ENCODE data around the gene TRIM56. TPM values are rescaled to one million over a fixed set of nuclear protein-coding genes. Genes with fewer than 3 reads are reported as not detected.

Gene TRIM56
- total and polyA plus RNA-seq, 2 of the 13 experiments (the other 11 are each of a cell fraction or from before 2014, with no cell fraction given): 3.2 to 7.1 TPM

DNA sequence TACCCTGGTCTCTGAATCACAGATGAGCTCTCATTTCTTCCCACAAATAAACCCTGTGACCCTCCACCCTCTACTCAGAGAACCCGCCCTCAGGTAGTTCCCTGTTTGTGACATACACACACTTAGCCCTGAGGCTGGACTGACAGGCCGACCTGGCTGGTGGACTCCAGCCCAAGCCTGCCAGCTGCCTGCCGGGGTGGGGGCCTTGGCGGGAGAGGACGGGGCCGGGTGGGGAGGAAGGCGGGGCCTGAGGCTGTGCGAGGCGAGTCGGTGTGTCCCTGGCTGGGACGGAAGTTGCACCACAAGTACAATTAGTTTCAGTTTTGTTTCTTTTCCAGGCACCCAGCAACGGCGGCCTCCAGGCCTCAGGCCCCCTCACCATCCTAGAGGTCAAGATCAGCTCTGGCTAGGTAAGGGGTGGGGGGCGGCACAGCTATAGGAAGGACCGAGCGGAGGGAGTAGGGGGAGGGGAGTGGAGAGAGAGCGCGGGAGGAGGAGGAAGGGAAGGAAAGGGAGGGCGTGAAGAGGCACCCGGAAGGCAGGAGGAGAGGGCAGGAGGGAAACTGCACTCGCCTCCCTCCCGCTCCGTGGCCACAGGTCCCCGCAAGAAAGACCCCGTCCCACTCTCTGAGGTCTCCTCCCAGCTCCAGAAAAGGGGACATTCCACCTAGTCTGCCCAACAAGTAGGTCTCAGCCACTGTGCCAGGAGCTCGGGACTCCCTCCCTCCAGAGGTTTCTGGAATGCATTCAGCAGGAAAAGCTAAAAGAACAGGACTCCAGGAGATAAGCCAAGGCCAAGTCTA lies at the start of gene TRIM56 (continued):
- TF ChIP-seq, protein P1, sequence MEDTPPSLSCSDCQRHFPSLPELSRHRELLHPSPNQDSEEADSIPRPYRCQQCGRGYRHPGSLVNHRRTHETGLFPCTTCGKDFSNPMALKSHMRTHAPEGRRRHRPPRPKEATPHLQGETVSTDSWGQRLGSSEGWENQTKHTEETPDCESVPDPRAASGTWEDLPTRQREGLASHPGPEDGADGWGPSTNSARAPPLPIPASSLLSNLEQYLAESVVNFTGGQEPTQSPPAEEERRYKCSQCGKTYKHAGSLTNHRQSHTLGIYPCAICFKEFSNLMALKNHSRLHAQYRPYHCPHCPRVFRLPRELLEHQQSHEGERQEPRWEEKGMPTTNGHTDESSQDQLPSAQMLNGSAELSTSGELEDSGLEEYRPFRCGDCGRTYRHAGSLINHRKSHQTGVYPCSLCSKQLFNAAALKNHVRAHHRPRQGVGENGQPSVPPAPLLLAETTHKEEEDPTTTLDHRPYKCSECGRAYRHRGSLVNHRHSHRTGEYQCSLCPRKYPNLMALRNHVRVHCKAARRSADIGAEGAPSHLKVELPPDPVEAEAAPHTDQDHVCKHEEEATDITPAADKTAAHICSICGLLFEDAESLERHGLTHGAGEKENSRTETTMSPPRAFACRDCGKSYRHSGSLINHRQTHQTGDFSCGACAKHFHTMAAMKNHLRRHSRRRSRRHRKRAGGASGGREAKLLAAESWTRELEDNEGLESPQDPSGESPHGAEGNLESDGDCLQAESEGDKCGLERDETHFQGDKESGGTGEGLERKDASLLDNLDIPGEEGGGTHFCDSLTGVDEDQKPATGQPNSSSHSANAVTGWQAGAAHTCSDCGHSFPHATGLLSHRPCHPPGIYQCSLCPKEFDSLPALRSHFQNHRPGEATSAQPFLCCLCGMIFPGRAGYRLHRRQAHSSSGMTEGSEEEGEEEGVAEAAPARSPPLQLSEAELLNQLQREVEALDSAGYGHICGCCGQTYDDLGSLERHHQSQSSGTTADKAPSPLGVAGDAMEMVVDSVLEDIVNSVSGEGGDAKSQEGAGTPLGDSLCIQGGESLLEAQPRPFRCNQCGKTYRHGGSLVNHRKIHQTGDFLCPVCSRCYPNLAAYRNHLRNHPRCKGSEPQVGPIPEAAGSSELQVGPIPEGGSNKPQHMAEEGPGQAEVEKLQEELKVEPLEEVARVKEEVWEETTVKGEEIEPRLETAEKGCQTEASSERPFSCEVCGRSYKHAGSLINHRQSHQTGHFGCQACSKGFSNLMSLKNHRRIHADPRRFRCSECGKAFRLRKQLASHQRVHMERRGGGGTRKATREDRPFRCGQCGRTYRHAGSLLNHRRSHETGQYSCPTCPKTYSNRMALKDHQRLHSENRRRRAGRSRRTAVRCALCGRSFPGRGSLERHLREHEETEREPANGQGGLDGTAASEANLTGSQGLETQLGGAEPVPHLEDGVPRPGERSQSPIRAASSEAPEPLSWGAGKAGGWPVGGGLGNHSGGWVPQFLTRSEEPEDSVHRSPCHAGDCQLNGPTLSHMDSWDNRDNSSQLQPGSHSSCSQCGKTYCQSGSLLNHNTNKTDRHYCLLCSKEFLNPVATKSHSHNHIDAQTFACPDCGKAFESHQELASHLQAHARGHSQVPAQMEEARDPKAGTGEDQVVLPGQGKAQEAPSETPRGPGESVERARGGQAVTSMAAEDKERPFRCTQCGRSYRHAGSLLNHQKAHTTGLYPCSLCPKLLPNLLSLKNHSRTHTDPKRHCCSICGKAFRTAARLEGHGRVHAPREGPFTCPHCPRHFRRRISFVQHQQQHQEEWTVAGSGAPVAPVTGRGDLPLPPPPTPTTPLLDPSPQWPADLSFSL (CRISPR knock-in tag; IDR thresholded peaks at IDR 0.05): no peak
- TF ChIP-seq ZBTB3 (CRISPR knock-in tag; IDR thresholded peaks at IDR 0.05; ENCODE audit: borderline replicate concordance, low read depth) (no peak), ZNF616 (CRISPR knock-in tag; IDR thresholded peaks at IDR 0.05; ENCODE audit: low read depth) (no peak), NCOA2 (CRISPR knock-in tag; IDR thresholded peaks at IDR 0.05) (no peak), ATF7-NPFF (CRISPR knock-in tag; IDR thresholded peaks at IDR 0.05; ENCODE audit: low read depth) (0 out of 2 replicates have a peak, but pooled peaks have one; percentile 46), ZNF207 (IDR thresholded peaks at IDR 0.05; ENCODE audit: borderline replicate concordance) (no peak), BHLHE40 (IDR thresholded peaks at IDR 0.05; ENCODE audit: low read length) (no peak), ZFP1 (CRISPR knock-in tag; IDR thresholded peaks at IDR 0.05) (no peak), SNAPC2 (CRISPR knock-in tag; IDR thresholded peaks at IDR 0.05) (no peak), ZNF484 (CRISPR knock-in tag; IDR thresholded peaks at IDR 0.05; ENCODE audit: borderline replicate concordance, low read depth) (no peak), CAMTA2 (CRISPR knock-in tag; IDR thresholded peaks at IDR 0.05; ENCODE audit: borderline replicate concordance) (no peak)
- TF ChIP-seq, protein P2, sequence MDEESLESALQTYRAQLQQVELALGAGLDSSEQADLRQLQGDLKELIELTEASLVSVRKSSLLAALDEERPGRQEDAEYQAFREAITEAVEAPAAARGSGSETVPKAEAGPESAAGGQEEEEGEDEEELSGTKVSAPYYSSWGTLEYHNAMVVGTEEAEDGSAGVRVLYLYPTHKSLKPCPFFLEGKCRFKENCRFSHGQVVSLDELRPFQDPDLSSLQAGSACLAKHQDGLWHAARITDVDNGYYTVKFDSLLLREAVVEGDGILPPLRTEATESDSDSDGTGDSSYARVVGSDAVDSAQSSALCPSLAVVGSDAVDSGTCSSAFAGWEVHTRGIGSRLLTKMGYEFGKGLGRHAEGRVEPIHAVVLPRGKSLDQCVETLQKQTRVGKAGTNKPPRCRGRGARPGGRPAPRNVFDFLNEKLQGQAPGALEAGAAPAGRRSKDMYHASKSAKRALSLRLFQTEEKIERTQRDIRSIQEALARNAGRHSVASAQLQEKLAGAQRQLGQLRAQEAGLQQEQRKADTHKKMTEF (CRISPR knock-in tag; IDR thresholded peaks at IDR 0.05): peak; percentile 32; the same call in 1 of the 2 replicates
- TF ChIP-seq, protein P3, sequence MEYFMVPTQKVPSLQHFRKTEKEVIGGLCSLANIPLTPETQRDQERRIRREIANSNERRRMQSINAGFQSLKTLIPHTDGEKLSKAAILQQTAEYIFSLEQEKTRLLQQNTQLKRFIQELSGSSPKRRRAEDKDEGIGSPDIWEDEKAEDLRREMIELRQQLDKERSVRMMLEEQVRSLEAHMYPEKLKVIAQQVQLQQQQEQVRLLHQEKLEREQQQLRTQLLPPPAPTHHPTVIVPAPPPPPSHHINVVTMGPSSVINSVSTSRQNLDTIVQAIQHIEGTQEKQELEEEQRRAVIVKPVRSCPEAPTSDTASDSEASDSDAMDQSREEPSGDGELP (IDR thresholded peaks at IDR 0.05; ENCODE audit: borderline replicate concordance, low read depth): peak; percentile 94
- TF ChIP-seq, protein P4, sequence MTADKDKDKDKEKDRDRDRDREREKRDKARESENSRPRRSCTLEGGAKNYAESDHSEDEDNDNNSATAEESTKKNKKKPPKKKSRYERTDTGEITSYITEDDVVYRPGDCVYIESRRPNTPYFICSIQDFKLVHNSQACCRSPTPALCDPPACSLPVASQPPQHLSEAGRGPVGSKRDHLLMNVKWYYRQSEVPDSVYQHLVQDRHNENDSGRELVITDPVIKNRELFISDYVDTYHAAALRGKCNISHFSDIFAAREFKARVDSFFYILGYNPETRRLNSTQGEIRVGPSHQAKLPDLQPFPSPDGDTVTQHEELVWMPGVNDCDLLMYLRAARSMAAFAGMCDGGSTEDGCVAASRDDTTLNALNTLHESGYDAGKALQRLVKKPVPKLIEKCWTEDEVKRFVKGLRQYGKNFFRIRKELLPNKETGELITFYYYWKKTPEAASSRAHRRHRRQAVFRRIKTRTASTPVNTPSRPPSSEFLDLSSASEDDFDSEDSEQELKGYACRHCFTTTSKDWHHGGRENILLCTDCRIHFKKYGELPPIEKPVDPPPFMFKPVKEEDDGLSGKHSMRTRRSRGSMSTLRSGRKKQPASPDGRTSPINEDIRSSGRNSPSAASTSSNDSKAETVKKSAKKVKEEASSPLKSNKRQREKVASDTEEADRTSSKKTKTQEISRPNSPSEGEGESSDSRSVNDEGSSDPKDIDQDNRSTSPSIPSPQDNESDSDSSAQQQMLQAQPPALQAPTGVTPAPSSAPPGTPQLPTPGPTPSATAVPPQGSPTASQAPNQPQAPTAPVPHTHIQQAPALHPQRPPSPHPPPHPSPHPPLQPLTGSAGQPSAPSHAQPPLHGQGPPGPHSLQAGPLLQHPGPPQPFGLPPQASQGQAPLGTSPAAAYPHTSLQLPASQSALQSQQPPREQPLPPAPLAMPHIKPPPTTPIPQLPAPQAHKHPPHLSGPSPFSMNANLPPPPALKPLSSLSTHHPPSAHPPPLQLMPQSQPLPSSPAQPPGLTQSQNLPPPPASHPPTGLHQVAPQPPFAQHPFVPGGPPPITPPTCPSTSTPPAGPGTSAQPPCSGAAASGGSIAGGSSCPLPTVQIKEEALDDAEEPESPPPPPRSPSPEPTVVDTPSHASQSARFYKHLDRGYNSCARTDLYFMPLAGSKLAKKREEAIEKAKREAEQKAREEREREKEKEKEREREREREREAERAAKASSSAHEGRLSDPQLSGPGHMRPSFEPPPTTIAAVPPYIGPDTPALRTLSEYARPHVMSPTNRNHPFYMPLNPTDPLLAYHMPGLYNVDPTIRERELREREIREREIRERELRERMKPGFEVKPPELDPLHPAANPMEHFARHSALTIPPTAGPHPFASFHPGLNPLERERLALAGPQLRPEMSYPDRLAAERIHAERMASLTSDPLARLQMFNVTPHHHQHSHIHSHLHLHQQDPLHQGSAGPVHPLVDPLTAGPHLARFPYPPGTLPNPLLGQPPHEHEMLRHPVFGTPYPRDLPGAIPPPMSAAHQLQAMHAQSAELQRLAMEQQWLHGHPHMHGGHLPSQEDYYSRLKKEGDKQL (CRISPR knock-in tag; IDR thresholded peaks at IDR 0.05; ENCODE audit: low read depth): no peak
